A673 (cell line): ENCODE data around the gene GLYATL3. TPM values are rescaled to one million over a fixed set of nuclear protein-coding genes. Genes with fewer than 3 reads are reported as not detected.

ENCODE experiments used
- BruUV-seq: library from RNA; stranded (reverse); fragments of 400-500 nt; replicated peaks from 2 replicates; lab custom pipeline; 2021; lab: Mats Ljungman, UMichigan
- CTCF ChIA-PET: fragments of 300-600 bp; sonication (Branson Sonifier 250); formaldehyde crosslinking; loops from one replicate; lab custom pipeline; 2022; ENCODE audit warnings: antibody characterized with exemption; lab: Charles Lee
- POLR2A ChIA-PET: fragments of 300-600 bp; sonication (Branson Sonifier 250); formaldehyde crosslinking; loops from one replicate; lab custom pipeline; 2022; ENCODE audit warnings: antibody characterized with exemption; ENCODE audit not compliant: low non-redundant PET; lab: Charles Lee
- DNase-seq: peaks from one replicate; pipeline ENCODE4 v3.0.0-alpha.2; 2015; ENCODE audit warnings: low spot score
- H3K27ac ChIP-seq: fragments of 200-600 bp; sonication (generic); 2 replicates; pipeline ENCODE4 v1.5.1; 2016; ENCODE audit warnings: mixed run types, low read depth, mild to moderate bottlenecking, mixed read lengths, antibody characterized with exemption, low read length; ENCODE audit not compliant: poor library complexity, severe bottlenecking
- H3K27me3 ChIP-seq: fragments of 200-600 bp; sonication (generic); replicated peaks from 2 replicates; pipeline ENCODE4 v1.6.1; 2017; ENCODE audit warnings: mixed run types, low read depth, mild to moderate bottlenecking, mixed read lengths, antibody characterized with exemption, low read length; ENCODE audit not compliant: insufficient read depth, poor library complexity
- H3K36me3 ChIP-seq: fragments of 200-600 bp; sonication (generic); 2 replicates; pipeline ENCODE4 v1.6.1; 2016; ENCODE audit warnings: mixed run types, mild to moderate bottlenecking, mixed read lengths, antibody characterized with exemption, low read length; ENCODE audit not compliant: insufficient read depth, poor library complexity, severe bottlenecking
- H3K4me1 ChIP-seq: fragments of 200-600 bp; sonication (generic); 2 replicates; pipeline ENCODE4 v1.6.1; 2017; ENCODE audit warnings: mixed run types, mild to moderate bottlenecking, mixed read lengths, antibody characterized with exemption, low read length; ENCODE audit not compliant: insufficient read depth, poor library complexity, severe bottlenecking
- H3K4me3 ChIP-seq: fragments of 200-600 bp; sonication (generic); 2 replicates; pipeline ENCODE4 v1.5.1; 2016; ENCODE audit warnings: low read depth, mixed run types, mild to moderate bottlenecking, mixed read lengths, low read length; ENCODE audit not compliant: poor library complexity, severe bottlenecking
- H3K9me3 ChIP-seq: fragments of 200-600 bp; sonication (generic); 2 replicates; pipeline ENCODE4 v1.6.1; 2016; ENCODE audit warnings: mixed run types, low read depth, mild to moderate bottlenecking, mixed read lengths, antibody characterized with exemption, low read length; ENCODE audit not compliant: poor library complexity, severe bottlenecking
- CTCF ChIP-seq: fragments of 300-800, 200-600 bp; sonication (generic); conservative IDR thresholded peaks from 2 replicates; pipeline ENCODE4 v1.5.1; 2017; ENCODE audit warnings: low read depth, mild to moderate bottlenecking, antibody characterized with exemption, low read length, moderate library complexity, mixed read lengths
- EZH2 ChIP-seq: fragments of 200-600 bp; sonication (generic); IDR thresholded peaks from 2 replicates; pipeline ENCODE4 v1.6.1; 2017; ENCODE audit warnings: borderline replicate concordance, low read depth, mild to moderate bottlenecking, mixed read lengths, antibody characterized with exemption, low read length; ENCODE audit not compliant: poor library complexity, severe bottlenecking
- intact Hi-C: fragments of 100-400 bp; cut with micrococcal nuclease; formaldehyde crosslinking; loops from one replicate; pipeline ENCODE4 v1.10.0; 2022; ENCODE audit not compliant: unreplicated experiment
- total RNA-seq: library from RNA; stranded (reverse); gene quantifications from 2 replicates; pipeline ENCODE4 v1.2.3, GENCODE V29; 2021

GLYATL3 gene
- total RNA-seq, 1 experiment from 2014 or later = not detected

GRCh38 chr6:49530141-49530776 is 30.5 kb downstream of the GLYATL3 start:
- Histone ChIP-seq H3K36me3 (no peaks in the 10 kb centered on the region), H3K4me1 (peaks cover 7% of the 10 kb centered on the region), H3K9me3 (no peaks in the 10 kb centered on the region), H3K4me3 (no peak overlapping the region), H3K27me3 (no peaks in the 10 kb centered on the region), H3K27ac (no peak overlapping the region)
- CTCF ChIA-PET = no interaction called here
- intact Hi-C loops = no loop called here
- POLR2A ChIA-PET = no interaction called here
- BruUV-seq = no TSS peak
- TF ChIP-seq EZH2 (no peak), CTCF (no peak)
- DNase-seq = peak; percentile 36

- H3K27ac ChIP-seq = no peak overlapping the region
- H3K27me3 ChIP-seq = no peaks in the 10 kb centered on the region
- no peaks in the 10 kb centered on the region for H3K36me3 ChIP-seq
- ChIA-PET CTCF (interaction anchor here (0.6 to 3.1 kb wide), 12 partner anchors 19 to 319 kb away, joined by 3 to 32 read pairs (median 5); partner anchors contain the start of gene C6orf141), POLR2A (no interaction called here)
- TF ChIP-seq CTCF (peak; percentile 97), EZH2 (no peak)
- peaks cover 7% of the 10 kb centered on the region for H3K4me1 ChIP-seq
- BruUV-seq = no TSS peak
- H3K9me3 ChIP-seq = no peaks in the 10 kb centered on the region
- intact Hi-C loops = loop anchor here (1.0 kb wide), 2 partner anchors 75 to 317 kb away; no protein-coding TSS in a partner anchor
- peak; percentile 83 for DNase-seq
- H3K4me3 ChIP-seq = peak overlapping the region; percentile 7
Observed at GRCh38 chr6:49531774-49532569, 32.2 kb downstream of the GLYATL3 start.

GRCh38 chr6:49535795-49536194 is 36.1 kb downstream of the GLYATL3 start:
- intact Hi-C loops = no loop called here
- CTCF ChIA-PET = interaction anchor here (0.6 kb wide), 1 partner anchor 11 kb away, joined by 3 read pairs; no protein-coding TSS in a partner anchor
- DNase-seq = no peak
- no TSS peak for BruUV-seq
- H3K9me3 ChIP-seq = no peaks in the 10 kb centered on the region
- H3K4me1 ChIP-seq = peaks cover 24% of the 10 kb centered on the region
- no peak overlapping the region for H3K27ac ChIP-seq
- TF ChIP-seq CTCF (no peak), EZH2 (no peak)
- H3K27me3 ChIP-seq = no peaks in the 10 kb centered on the region
- POLR2A ChIA-PET = no interaction called here
- no peak overlapping the region for H3K4me3 ChIP-seq
- H3K36me3 ChIP-seq = no peaks in the 10 kb centered on the region
